H1 (cell line): ENCODE results near the gene PHLDB3.

Experiments
- EP300 ChIP-seq, 2 experiments: IDR thresholded peaks; 1 replicate in 1 of 2; 2 replicates in 1 of 2; pipeline ENCODE4 v1.6.1; 2011 to 2012; ENCODE audit warnings: low read depth in 2 of 2, low read length in 2 of 2, mild to moderate bottlenecking in 2 of 2, borderline replicate concordance in 1 of 2, inconsistent platforms in 1 of 2, moderate library complexity in 1 of 2
- TF ChIP-seq, protein P1 (sequence below): IDR thresholded peaks from 2 replicates; pipeline ENCODE4 v1.6.1; 2012; ENCODE audit warnings: inconsistent platforms

DNA sequence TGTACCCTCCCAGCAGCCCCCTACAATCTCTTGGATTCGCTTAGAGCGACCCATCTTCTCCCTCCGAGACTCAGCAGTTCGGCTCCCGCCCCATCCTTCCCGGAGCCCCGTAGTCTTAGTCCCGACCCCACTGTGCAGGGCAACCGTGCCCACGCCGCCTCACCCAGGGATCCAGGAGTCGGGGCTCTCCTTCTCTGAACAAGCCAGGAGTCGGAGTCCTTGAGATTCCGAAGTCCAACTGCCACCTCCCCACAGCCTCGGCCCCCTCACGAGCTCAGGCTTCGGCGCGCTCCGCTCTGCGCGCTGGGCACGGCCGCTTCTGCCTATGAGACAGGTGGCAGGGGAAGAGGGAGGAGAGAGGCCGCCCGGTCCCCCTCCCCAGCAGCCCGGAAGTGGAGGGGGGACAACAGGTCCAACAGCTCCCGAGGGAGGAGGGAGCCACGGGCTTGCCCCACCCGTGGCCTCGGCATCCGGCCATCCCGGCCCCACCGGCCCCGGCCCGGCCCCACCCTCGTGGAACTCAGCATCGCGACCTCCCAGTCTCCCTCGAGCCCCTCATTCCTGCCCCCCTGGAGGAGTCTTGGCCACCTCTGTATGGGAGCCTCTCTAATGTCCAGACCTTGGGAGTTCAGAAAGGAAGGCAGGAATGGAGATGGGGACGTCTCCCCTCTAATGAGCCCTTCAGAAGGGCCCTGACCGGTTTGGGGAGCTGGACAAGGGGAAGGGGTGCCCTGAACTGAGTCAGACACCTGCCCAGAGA lies at the start of gene PHLDB3:
- no peak for TF ChIP-seq EP300 (IDR thresholded peaks at IDR 0.05; ENCODE audit: borderline replicate concordance in 1 of 2, low read depth in 2 of 2, low read length in 2 of 2)
- TF ChIP-seq, protein P1, sequence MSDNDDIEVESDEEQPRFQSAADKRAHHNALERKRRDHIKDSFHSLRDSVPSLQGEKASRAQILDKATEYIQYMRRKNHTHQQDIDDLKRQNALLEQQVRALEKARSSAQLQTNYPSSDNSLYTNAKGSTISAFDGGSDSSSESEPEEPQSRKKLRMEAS: no peak
